Adrenal gland (tissue), 12 donors: Measurements from ENCODE around the gene SERP2. TPM values are rescaled to one million over a fixed set of nuclear protein-coding genes. Genes with fewer than 3 reads are reported as not detected.

Source experiments
- DNase-seq, 7 donors: peaks; one replicate each; pipeline ENCODE4 v3.0.0-alpha.2; 2019 to 2020
- H3K27ac ChIP-seq, 5 donors: fragments of 200-600 bp; sonication (generic) in 4 of 5; 1 replicate in 3 of 5; 2 replicates in 2 of 5; pipeline versions ENCODE4 v1.5.1 to v1.8.0; 2016 to 2020; ENCODE audit warnings: mild to moderate bottlenecking in 1 of 5
- H3K27me3 ChIP-seq: fragments of 200-600 bp; 2 replicates; pipeline ENCODE4 v1.8.0; 2021
- H3K36me3 ChIP-seq, 2 donors: fragments of 200-600 bp; replicated peaks in 1 of 2; 1 replicate in 1 of 2; 2 replicates in 1 of 2; pipeline versions ENCODE4 v1.5.1 to v1.8.0; 2018 to 2022
- H3K4me1 ChIP-seq, 2 donors: fragments of 200-600 bp; replicated peaks in 1 of 2; 1 replicate in 1 of 2; 2 replicates in 1 of 2; pipeline versions ENCODE4 v1.5.1 to v1.8.0; 2018 to 2021
- H3K4me3 ChIP-seq, 4 donors: fragments of 200-600 bp; sonication (generic) in 3 of 4; one replicate each; pipeline ENCODE4 v1.5.1; 2016 to 2018
- H3K9me3 ChIP-seq, 3 donors: fragments of 200-600 bp; sonication (generic) in 1 of 3; replicated peaks in 1 of 3; 1 replicate in 2 of 3; 2 replicates in 1 of 3; pipeline versions ENCODE4 v1.5.1 to v1.8.0; 2016 to 2021
- POLR2A ChIP-seq, 2 donors: fragments of 450-650 bp; IDR thresholded peaks; one replicate each; pipeline ENCODE4 v1.6.1; 2017; ENCODE audit warnings: antibody characterized with exemption in 2 of 2, mild to moderate bottlenecking in 2 of 2, moderate library complexity in 1 of 2
- WGBS, 4 donors: extraction: QIAGEN DNeasy Blood & Tissue Kit in 2 of 4; methylation state at CpG; one replicate each; pipeline versions ENCODE4 v1.1.5 to v1.1.7; 2013 to 2017; 5-methylcytosine and 5-hydroxymethylcytosine counted together
- intact Hi-C, 2 donors: fragments of 100-400 bp; cut with DNase I; formaldehyde crosslinking; loops; one replicate each; pipeline versions ENCODE4 v1.14.1 to v1.15.0; 2022 to 2023
- polyA plus RNA-seq, 3 donors: library from polyadenylated mRNA; stranded (reverse); fragments of 200-250 nt in 2 of 3; fragments of 350-450 nt in 1 of 3; fragmentation: Illumina TruSeq in 1 of 3; extraction: RNeasy Lipid Tissue Mini Kit (QIAGEN cat#74804) in 1 of 3; gene quantifications; one replicate each; pipeline ENCODE4 v1.2.3, GENCODE V29; 2013 to 2014
- total RNA-seq, 9 donors: library from RNA; depleted of rRNA in 4 of 9; stranded (reverse); fragments of >200 nt in 4 of 9; fragments of 120-200 nt in 1 of 9; fragmentation: NEBNext Ultra II Directional in 1 of 9; extraction: Animal tissue kit (Norgen Biotek cat#: 25700) in 1 of 9; gene quantifications; one replicate each; pipeline versions ENCODE4 v1.1.0 to v1.2.4, GENCODE V29; 2013 to 2023
- TF ChIP-seq, protein P1 (sequence below), 6 experiments: fragments of 450-650 bp in 4 of 6; fragments of 200-600 bp in 2 of 6; sonication (generic) in 1 of 6; IDR thresholded peaks; 1 replicate in 5 of 6; 2 replicates in 1 of 6; pipeline versions ENCODE4 v1.5.1 to v1.8.0; 2016 to 2021; ENCODE audit warnings: antibody characterized with exemption in 6 of 6, mild to moderate bottlenecking in 2 of 6, moderate library complexity in 1 of 6
- donor health status: healthy with polysubstance abuse.
- donor health status: Bipolar disorder and iron deficiency.
- donor health status: DM: yes; HTN: yes; CAD: no.
- donor health status: DM: no; HTN: no; CAD: no.
- donor health status: DM: no; HTN: no; CAD: no.
- donor health status: DM: yes; HTN: yes; CAD: no.

The SERP2 gene
- total and polyA plus RNA-seq, 12 donors: 2.6 to 11.3 (median 4.5) TPM

DNA sequence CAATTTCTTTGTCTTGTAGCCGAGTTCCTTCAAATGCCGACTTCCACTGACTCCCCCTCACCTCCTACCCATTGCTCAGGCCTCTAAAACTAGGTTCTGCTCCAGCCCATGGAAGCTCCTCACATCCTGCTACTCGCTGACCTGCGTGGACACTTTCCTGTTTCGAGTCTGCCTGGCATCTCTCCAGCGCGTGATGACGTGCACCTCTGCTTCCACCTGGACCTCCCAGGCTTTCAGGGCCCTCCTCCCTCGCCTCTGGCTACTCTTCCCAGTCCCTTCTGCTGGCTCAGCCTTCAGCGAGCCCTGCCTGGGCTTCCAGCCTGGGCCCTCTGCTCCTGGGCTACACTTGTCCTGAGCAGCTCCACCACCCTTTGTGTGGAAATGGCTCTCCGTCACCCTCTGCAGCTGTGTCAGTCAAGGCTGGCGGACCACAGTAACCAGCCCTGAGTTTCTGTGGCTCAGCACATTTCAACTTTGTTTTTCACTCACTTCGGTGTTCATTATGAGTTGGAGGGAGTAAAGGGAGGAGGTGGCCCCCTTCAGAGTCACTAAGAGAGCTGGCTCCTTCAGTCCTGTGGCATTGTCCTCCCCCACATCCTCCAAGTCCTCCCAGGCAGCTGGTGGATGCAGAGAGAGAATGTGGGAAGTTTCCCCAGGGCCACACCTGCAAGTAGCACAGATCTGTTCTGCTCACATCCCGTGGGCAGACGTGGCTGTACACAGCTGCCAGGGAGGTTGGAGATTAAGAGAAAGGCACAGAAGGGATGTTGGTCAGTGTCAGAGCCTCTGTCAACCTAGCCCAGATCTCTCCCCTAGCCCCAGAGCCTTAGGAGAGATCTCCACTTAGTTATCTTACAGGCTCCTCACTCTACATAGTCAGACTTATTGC is 49.4 kb downstream of the SERP2 start:
- H3K36me3 ChIP-seq: no peaks in the 10 kb centered on the region

DNA sequence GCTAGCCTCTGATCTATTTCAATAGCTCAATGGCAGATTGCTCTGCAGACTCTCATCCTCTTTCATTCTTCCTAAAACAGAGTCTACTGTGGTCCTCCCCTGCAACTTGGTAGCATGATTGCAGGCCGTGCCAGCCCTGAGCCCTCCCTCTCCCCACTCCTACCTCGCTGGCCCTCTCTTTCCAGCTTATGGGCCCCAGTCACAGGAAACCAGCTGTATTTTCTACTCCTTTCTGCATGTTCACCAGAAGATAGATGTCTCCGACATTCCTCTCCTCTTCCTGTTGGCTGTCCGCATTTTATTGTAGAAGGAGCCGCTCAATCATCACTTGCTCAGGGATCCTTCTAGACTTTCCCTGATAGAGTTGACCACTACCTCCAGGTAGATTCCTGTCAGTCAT is 50.2 kb downstream of the SERP2 start:
- intact Hi-C loops: no loop called here
- TF ChIP-seq, protein P1, sequence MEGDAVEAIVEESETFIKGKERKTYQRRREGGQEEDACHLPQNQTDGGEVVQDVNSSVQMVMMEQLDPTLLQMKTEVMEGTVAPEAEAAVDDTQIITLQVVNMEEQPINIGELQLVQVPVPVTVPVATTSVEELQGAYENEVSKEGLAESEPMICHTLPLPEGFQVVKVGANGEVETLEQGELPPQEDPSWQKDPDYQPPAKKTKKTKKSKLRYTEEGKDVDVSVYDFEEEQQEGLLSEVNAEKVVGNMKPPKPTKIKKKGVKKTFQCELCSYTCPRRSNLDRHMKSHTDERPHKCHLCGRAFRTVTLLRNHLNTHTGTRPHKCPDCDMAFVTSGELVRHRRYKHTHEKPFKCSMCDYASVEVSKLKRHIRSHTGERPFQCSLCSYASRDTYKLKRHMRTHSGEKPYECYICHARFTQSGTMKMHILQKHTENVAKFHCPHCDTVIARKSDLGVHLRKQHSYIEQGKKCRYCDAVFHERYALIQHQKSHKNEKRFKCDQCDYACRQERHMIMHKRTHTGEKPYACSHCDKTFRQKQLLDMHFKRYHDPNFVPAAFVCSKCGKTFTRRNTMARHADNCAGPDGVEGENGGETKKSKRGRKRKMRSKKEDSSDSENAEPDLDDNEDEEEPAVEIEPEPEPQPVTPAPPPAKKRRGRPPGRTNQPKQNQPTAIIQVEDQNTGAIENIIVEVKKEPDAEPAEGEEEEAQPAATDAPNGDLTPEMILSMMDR (IDR thresholded peaks at IDR 0.05): no peak
- no peak for TF ChIP-seq POLR2A (IDR thresholded peaks at IDR 0.05)
- Histone ChIP-seq H3K36me3 (no peaks in the 10 kb centered on the region), H3K4me3 (no peak overlapping the region), H3K9me3 (no peaks in the 10 kb centered on the region), H3K4me1 (peaks cover 0 to 6% of the 10 kb centered on the region in 2 donors), H3K27me3 (no peaks in the 10 kb centered on the region), H3K27ac (no peak overlapping the region)
- DNase-seq: peak in 1 of 7 donors; percentile 13
- 92 to 98% (median 95%) methylated on average over 5 of the region's 5 CpGs for WGBS, 4 donors

More for the DNA sequence above, 49.4 kb downstream of the SERP2 start:
- Histone ChIP-seq H3K27ac (no peak overlapping the region), H3K27me3 (no peaks in the 10 kb centered on the region), H3K9me3 (no peaks in the 10 kb centered on the region), H3K4me3 (no peak overlapping the region), H3K4me1 (peaks cover 0 to 6% of the 10 kb centered on the region in 2 donors)
- no peak for TF ChIP-seq POLR2A (IDR thresholded peaks at IDR 0.05)
- TF ChIP-seq, protein P1 (IDR thresholded peaks at IDR 0.05): no peak
- intact Hi-C loops: no loop called here
- peak in 3 of 7 donors; percentile 6 to 63 (median 18) for DNase-seq
- 77 to 85% (median 81%) methylated on average over 15 of the region's 15 CpGs for WGBS, 4 donors

GRCh38 chr13:44425041-44425814 is 51.6 kb downstream of the SERP2 start:
- intact Hi-C loops: no loop called here
- H3K4me1 ChIP-seq: peaks cover 6 to 19% of the 10 kb centered on the region in 2 donors
- no peak for TF ChIP-seq POLR2A (IDR thresholded peaks at IDR 0.05)
- TF ChIP-seq, protein P1 (IDR thresholded peaks at IDR 0.05): no peak
- DNase-seq: peak in 2 of 7 donors; percentile 19 to 49
- H3K36me3 ChIP-seq: no peaks in the 10 kb centered on the region
- WGBS, 4 donors: 47 to 62% (median 58%) methylated on average over 9 of the region's 9 CpGs
- no peaks in the 10 kb centered on the region for H3K9me3 ChIP-seq
- no peak overlapping the region for H3K27ac ChIP-seq
- no peak overlapping the region for H3K4me3 ChIP-seq
- no peaks in the 10 kb centered on the region for H3K27me3 ChIP-seq

GRCh38 chr13:44425815-44426078 is 52.1 kb downstream of the SERP2 start:
- peaks cover 6 to 14% of the 10 kb centered on the region in 2 donors for H3K4me1 ChIP-seq
- DNase-seq: no peak
- H3K27me3 ChIP-seq: no peaks in the 10 kb centered on the region
- H3K36me3 ChIP-seq: no peaks in the 10 kb centered on the region
- WGBS, 4 donors: 92 to 100% (median 97%) methylated on average over 2 of the region's 2 CpGs; no CpG with 5 or more reads in 1 of the 4 donors
- intact Hi-C loops: no loop called here
- no peak overlapping the region for H3K4me3 ChIP-seq
- no peak overlapping the region for H3K27ac ChIP-seq
- TF ChIP-seq, protein P1 (IDR thresholded peaks at IDR 0.05): no peak
- TF ChIP-seq POLR2A (IDR thresholded peaks at IDR 0.05): no peak
- H3K9me3 ChIP-seq: no peaks in the 10 kb centered on the region
